Suppressor macrophage treated with lipopolysaccharide for 4 hours (primary cell): ENCODE data around the gene TBX1.
"Not testable (repeated sequence)": the region's sequence is repeated elsewhere in the genome, so short reads cannot be mapped to it uniquely, and the experiment has no call there.

Experiments
- DNase-seq: peaks from one replicate; pipeline ENCODE4 v3.0.0-alpha.2; 2020

The TBX1 gene

DNA sequence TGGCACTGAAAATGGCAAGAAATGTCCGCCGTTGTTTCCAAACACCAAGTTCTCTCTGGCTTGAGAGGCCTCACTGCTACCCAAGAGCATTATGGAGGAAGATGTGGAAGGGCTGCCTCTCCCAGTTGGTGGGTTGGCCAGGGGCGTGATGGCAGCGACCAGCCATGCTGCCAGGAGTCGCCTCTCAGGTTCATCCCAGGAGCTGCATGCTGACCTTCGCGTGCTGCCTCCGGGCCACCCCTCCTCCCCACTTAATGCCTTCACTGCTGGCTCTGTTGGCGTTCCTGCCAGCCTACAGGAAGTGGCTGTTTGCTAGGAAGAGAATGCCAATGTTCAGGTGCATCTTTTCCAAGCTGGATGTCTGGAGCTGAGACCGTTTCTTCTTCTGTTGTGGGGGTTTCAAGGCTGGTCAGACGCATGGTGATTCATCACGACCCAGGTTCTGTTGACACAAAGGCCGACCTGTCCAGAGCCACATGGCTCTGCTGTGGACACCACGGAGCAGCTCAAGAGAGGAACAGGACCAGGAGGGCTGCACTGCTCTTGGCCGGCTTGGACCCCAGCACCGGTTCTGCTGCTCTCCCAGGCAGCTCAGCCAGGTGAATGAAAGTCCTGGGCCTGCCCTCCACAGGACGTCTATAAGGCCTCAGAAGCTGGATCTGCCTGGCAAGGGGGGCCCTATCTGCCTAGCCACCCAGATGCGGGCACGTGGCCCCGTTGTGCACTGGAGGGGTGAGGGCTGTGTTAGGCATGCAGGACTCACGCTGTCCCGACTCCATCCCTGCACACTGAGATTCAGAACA is 25.1 kb downstream of the TBX1 start:
- no peak for DNase-seq

DNA sequence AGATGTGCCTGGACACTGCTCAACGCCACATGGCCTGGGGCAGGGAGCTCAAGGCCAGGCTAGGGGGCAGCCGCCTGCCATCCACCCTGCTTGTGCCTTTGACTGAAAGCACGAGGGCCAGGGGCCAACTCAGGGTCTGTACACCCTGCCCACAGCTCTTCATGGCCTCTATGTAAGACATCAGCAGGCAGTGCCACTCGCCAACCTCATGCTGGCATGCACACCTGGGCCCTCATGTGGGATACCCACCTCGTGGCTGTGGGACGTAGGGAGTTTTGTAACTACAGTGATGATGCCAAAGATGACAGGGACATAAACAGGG is 25.6 kb downstream of the TBX1 start:
- DNase-seq = no peak

DNA sequence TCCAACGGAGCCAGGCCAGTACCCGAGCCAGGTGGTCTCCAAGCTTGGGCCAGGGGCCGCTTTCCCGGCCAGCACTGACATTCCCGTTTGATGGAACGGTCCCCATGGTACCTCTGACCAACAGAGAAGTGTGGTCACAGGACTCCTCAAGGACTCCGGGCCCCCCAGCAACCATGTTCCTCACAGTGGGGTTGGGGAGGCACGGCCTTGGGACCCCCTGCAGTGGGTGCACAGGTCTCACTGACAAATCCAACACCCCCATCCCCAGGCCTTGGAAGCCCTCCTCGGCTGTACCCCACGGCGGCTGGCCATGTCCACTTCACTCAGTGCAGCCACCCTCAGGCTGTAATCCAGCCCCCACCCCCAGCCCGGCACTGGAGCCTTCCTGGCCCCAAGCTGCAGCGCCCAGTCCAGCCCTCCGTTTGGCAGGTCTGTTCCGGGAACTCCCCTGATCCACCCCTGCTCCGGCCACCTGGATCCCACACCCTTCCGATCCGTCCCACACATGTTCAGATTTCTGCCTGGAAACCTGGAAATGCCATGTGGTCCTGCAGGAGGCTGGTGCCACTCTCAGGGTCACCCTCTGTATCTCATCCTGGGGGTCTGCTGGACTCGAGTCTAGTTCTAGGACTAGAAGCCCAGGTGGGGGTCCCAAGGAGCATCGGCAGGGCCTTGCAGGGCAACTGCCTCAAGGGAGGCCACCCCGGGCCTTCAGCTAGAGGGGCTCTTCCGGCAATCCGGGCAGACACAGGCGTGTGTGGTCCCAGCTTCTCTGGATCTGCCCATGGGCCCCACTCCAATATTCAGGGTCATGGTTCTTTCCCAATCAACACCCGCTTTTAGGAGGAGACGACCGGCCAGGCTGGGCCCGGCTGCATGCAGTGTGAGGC is 26.6 kb downstream of the TBX1 start:
- no peak for DNase-seq

- no peak for DNase-seq
These were observed 27.2 kb downstream of the TBX1 start for GRCh38 chr22:19787849-19788141.

DNA sequence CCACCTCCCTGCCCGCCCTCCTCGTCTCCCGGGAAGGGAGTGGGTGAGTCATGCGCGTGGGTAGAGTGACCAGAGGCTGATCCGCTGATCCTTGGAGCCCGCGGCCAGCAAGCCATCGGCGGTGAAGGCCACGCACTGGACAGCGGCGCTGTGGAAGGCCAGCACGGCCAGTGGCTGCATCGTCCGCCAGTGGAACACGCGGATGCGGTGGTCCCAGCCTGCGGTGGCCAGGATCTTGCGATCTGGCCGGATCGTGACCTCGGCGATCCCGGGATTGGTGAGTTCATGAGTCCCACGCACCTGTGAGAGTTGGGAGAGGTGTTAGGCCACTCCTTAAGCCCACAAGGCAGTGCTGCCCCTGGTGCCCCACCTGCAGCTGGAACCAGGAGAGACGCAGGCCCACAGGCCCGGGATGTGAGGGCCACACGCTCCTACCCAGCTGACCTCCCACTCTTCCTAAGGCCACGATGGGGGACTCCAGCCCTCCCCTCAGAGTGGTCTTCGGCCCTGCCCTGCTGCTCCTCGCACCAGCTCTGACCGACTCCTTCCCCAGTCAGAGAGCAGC is 28.2 kb downstream of the TBX1 start:
- no peak for DNase-seq

- DNase-seq = no peak
These were observed 28.8 kb downstream of the TBX1 start for GRCh38 chr22:19789406-19789805.

DNA sequence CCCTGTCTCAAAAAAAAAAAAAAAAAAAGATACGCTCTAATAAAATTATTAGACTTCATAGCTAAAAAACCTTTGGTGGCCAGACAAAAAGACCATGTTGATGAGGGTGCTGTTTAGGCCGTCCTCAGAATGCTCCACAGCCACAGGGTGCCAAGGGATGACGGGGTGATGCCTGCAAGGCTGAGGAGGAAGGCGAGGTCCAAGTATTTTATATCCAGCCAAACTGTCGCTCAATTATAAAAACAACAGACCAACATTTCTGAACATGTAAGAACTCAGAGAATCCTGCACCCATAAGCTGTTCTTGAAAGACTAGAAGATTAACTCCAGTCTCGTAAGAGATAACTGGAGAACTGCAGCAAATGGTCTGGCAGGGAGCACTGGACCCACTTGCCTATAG is 29.2 kb downstream of the TBX1 start:
- no peak for DNase-seq

DNA sequence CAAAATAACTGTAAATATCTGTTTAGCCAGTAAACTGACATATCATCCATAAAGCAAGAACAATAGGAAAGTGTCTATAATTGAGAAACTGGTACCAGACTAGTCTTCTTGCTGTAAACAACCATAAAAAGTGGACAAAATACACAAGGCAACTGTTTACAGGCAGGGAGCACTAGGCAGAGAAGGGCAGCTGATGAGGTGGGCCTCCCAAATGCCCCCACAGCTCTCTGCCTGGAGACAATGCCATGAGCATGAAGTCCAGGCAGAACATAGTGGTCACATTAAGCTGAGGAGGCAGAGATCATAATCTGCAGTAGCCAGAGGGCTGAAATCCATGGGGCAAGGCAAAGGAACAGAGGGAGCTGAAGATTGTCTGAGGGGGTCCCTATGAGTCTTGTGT is 30.7 kb downstream of the TBX1 start:
- DNase-seq = no peak

- DNase-seq = no peak
These were observed 31.3 kb downstream of the TBX1 start for GRCh38 chr22:19791894-19792293.

GRCh38 chr22:19792383-19792896 is 31.9 kb downstream of the TBX1 start:
- not testable (repeated sequence) for DNase-seq

DNA sequence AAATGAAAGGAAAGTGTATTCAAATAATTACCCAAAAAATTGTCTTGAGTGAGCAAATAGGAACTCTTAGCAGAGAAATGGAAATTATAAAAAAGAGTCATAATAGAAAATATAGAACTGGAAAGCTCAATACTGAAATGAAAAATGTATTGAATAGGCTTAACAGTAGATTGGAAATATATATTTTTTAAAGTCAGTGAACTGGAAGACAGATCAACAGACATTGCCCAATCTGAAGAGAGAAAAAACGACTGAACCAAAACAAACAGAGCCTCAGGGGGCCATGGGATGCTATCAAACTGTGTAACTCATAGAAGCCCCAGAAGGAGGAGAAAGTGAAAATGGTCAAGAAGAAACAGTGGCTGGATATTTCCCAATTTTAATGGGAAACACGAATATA is 32.6 kb downstream of the TBX1 start:
- DNase-seq = no peak

DNA sequence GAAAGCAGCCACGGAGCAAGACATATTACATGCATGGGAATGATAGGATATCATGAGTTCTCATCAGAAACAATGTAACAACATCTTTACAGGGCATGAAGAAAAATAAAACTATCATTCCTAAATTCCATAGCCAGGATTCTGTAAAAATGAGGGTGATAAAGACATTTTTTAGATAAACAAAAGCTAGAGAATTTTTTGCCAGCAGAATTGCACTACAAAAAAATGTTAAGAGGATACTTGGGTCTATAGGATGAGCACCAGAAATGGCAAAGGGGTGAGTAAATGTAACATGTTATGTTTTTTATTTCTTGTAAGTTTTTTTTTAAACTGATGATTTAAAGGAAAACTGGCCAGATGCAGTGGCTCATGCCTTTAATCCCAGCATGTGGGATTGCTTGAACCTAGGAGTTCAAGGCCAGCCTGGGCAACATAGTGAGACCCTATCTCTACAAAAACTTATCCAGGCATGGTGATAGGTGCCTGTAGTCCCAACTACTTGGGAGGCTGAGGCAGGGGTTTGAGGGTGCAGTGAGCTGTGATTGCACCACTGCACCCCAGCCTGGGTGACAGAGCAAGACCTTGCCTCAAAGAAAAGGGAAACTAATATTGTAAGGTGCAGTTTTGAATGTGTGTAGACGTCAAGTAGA is 33.2 kb downstream of the TBX1 start:
- DNase-seq = no peak

DNA sequence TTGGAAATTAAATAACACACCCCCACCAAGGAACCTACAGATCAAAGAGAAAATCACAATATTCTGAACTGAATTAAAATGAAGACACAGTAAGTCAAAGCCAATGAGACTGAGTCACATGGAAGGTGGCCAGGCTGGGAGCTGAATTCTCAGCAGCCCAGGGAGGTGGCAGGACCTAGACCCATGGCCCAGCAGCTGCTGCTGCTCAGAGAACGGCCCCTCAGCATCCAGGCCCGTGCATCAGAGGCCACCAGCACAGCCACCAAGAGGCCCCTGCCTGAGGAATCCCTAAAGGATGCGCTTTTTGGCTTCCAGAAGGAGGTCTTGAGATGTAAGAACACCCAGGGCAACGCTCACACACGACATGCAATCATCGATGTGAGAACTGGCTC is 35.0 kb downstream of the TBX1 start:
- DNase-seq = no peak

GRCh38 chr22:19796160-19796559 is 35.6 kb downstream of the TBX1 start:
- DNase-seq = no peak

DNA sequence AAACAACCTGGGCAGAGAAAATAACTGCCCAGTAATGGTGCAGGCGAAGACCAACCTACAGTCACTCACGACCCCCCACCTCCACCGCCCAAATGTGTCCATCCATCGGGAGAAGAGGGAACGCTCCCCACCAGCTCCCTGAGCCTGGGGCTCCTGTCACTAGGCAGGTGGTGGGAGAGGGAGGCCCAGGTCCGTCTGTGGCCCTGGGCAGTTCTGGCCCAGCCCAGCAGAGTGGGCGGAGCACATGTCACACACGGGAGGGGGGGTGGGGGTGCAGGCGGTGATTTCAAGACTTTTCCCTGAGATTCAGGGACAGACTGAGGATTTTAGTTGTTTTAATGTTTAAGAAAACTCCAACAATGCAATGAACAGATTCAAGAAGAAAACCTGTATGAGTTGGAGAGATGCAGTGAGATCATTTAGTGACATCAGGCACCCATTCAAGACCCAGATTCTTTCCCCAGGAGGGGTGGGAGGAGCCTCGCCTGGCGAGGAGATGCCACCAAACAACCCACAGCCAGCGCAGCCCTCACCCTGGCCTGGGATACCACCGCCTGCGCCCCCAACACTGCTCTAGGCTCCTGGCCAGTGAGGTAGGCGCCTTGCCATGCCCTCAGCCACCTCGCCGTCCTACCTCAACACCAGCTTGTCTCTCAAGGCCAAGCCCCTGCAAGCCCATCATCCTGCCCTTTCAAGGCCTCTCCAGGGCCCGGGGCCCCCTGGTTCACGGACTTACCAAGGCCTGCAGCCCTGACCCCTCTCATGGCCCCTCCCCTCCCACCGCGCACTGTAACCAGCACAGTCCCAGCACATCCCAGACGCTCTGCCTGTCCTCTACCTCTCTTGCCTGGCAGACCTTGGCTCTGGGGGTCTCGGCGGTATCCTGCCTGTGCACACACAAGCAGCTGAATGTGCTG is 36.8 kb downstream of the TBX1 start:
- DNase-seq = no peak

DNA sequence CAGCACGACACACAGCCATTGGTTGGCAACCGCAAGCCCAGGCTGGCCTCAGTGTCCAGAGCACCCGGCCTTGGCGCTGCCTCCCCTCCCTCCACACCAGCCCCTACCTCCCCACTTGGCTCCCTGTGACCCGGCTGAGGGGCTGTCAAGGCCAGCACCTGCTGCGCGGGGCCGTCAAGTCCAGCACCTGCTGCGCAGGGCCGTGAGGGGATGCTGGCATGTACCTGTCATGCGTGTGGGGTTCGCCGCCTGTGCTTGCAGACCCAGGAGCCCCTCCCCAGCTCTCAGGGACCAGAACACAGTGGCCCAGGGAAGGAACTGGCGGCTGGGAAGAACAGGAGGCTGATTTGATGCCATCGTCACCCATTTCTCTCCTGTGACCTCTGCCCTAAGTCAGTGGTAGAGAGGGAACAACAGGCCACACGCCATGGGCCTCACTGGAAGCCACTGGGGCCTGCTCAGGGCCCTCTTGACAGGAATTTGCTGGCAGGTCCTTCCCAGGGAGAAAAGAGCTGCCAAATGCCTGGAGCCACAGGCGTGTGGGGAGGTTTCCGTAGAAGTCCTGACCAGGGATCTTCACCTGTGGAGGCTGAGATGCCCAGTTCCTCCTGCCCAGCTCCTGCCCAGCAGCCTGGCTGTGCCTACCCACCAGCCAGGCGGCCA is 37.6 kb downstream of the TBX1 start:
- no peak for DNase-seq

- no peak for DNase-seq
These were observed 38.3 kb downstream of the TBX1 start for GRCh38 chr22:19798891-19799293.

- DNase-seq = no peak
These were observed 39.0 kb downstream of the TBX1 start for GRCh38 chr22:19799322-19800190.

GRCh38 chr22:19800306-19800705 is 39.7 kb downstream of the TBX1 start:
- no peak for DNase-seq

DNA sequence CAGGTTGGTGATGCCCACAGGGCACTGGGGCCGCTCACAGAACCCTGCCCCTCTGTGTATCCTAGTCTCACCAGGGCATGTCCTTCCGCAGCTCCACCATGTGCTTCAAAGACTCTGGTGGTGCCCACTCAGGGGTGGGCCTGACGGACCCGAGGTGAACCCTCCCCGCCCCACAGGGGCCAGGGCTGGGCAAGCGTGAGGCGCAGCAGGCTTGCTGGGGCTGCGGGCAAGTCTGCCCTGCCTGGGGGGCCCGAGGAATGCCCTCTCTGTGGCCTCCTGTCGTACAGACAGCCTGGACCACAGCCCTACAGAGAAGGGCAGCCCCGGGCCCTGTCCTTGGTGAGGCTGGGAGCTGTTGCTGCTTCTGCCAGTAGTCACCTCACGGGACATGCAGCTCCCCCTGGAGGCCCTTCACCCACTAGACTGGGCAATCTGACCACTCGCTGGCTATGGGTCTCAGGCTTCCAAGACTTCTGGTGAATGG is 40.2 kb downstream of the TBX1 start:
- DNase-seq = peak; percentile 9
